AG04450 (cell line): ENCODE data around the gene ST3GAL5. TPM values are rescaled to one million over a fixed set of nuclear protein-coding genes. Genes with fewer than 3 reads are reported as not detected.

Experiments used
- CTCF ChIA-PET: fragments of 300-600, 350-600 bp; formaldehyde crosslinking; extraction: SDS; loops from one replicate; lab custom pipeline; 2022; ENCODE audit warnings: antibody characterized with exemption, inconsistent platforms; lab: Charles Lee
- POLR2A ChIA-PET: fragments of 350-600 bp; formaldehyde crosslinking; extraction: SDS; loops from one replicate; lab custom pipeline; 2021; ENCODE audit warnings: antibody characterized with exemption, inconsistent platforms; lab: Yijun Ruan, JAX
- DNase-seq: peaks from one replicate; pipeline ENCODE4 v3.0.0-alpha.2; 2011; ENCODE audit warnings: low read depth, low spot score
- H3K27ac ChIP-seq: one replicate; pipeline ENCODE4 v1.5.1; 2012; ENCODE audit warnings: low read depth, low read length, control low read depth
- H3K27me3 ChIP-seq: one replicate; pipeline ENCODE4 v1.6.0; 2012; ENCODE audit warnings: low read length; ENCODE audit not compliant: control insufficient read depth, insufficient read depth
- H3K4me3 ChIP-seq: 2 replicates; pipeline ENCODE4 v1.5.1; 2011; ENCODE audit warnings: mild to moderate bottlenecking, low read depth, low read length, control low read depth
- H3K9me3 ChIP-seq: 2 replicates; pipeline ENCODE4 v1.5.1; 2012; ENCODE audit warnings: low read length; ENCODE audit not compliant: control insufficient read depth, insufficient read depth
- polyA plus RNA-seq: library from polyadenylated mRNA; depleted of rRNA; stranded (reverse); fragments of >200 nt; gene quantifications from 2 replicates; pipeline ENCODE4 v1.2.3, GENCODE V29; 2011
- TF ChIP-seq, protein P1 (sequence below): IDR thresholded peaks from 2 replicates; pipeline ENCODE4 v1.5.1; 2011; ENCODE audit warnings: low read depth, low read length, control low read depth, inconsistent platforms

The ST3GAL5 gene
- polyA plus RNA-seq, 1 experiment = 26.8 TPM

- no peak overlapping the region for H3K27ac ChIP-seq
- H3K9me3 ChIP-seq = no peaks in the 10 kb centered on the region
- ChIA-PET POLR2A (no interaction called here), CTCF (no interaction called here)
- no peak for DNase-seq
- TF ChIP-seq, protein P1, sequence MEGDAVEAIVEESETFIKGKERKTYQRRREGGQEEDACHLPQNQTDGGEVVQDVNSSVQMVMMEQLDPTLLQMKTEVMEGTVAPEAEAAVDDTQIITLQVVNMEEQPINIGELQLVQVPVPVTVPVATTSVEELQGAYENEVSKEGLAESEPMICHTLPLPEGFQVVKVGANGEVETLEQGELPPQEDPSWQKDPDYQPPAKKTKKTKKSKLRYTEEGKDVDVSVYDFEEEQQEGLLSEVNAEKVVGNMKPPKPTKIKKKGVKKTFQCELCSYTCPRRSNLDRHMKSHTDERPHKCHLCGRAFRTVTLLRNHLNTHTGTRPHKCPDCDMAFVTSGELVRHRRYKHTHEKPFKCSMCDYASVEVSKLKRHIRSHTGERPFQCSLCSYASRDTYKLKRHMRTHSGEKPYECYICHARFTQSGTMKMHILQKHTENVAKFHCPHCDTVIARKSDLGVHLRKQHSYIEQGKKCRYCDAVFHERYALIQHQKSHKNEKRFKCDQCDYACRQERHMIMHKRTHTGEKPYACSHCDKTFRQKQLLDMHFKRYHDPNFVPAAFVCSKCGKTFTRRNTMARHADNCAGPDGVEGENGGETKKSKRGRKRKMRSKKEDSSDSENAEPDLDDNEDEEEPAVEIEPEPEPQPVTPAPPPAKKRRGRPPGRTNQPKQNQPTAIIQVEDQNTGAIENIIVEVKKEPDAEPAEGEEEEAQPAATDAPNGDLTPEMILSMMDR = no peak
- H3K4me3 ChIP-seq = no peak overlapping the region
- H3K27me3 ChIP-seq = no peaks in the 10 kb centered on the region
Observed at GRCh38 chr2:85852152-85852840, 36.5 kb downstream of the ST3GAL5 start.

DNA sequence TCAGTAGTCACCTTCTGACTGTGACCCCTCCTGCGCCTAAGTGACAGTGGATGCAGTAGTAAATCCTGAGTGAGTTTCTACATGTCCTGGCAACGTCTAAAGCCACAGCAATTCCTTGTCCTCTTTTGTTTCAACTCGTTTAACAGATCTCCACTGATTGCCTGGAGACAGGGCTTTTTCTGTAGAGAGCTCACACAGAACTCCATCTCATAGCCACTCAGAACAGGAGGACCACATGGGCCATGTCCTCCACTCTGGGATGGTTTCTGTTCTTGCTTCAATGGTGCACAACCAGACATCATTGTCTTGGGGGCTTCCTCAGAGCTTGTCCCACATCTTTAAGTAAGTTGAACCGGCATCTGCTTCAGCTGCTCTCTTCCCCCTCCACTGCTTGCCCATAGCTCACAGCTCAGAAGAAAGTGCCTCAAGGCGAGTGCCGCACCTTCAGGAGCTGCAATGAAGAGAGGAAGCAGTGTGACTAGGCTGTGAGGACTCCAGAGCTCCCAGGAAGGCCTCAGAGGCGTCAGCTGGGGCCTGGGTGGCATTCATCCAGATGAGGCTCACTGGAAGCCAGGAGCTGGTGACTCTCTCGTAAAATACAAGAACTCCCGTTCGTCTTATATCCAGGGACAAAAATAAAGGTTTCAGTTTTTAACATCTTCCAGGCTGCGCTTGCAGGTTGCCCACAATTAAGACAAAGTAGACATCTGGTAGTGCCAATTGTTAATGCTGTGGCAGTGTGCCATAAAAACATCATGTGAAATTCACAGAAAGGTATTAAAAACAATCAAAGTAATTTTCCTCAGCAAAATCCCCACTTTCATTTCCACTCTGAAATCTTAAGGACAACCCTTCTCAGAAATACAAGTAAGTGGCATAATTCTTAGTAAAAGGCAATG, 37.3 kb downstream of the ST3GAL5 start:
- Histone ChIP-seq H3K27me3 (no peaks in the 10 kb centered on the region), H3K4me3 (no peak overlapping the region), H3K27ac (peak overlapping the region; percentile 12), H3K9me3 (no peaks in the 10 kb centered on the region)
- no peak for DNase-seq
- CTCF ChIA-PET = no interaction called here
- POLR2A ChIA-PET = no interaction called here
- TF ChIP-seq, protein P1 = no peak

DNA sequence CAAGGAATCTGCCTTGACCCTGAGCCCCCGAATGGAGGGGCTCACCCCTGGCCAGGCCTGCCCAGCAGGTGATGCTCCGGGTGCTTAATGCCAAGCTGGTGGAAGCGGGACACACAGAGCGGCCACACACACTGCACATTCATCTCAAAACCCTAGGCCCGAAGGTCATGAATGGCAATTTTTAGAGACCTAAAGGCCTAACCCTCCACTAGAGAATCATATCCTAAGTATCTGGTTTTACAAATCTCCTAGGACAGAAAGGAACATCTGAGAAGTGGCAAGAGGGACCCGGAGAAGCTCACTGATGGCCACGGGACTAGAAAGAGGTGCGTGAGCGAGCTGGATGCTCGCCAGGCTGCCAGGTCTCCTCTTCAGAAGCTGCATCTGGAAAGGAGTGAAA, 38.3 kb downstream of the ST3GAL5 start:
- CTCF ChIA-PET = no interaction called here
- TF ChIP-seq, protein P1 = no peak

GRCh38 chr2:85847051-85847588, 41.7 kb downstream of the ST3GAL5 start:
- no peak overlapping the region for H3K27ac ChIP-seq
- ChIA-PET CTCF (interaction anchor here (0.9 to 1.3 kb wide), 2 partner anchors 42 to 232 kb away, joined by 3 to 4 read pairs; no protein-coding TSS in a partner anchor), POLR2A (no interaction called here)
- H3K27me3 ChIP-seq = no peaks in the 10 kb centered on the region
- TF ChIP-seq, protein P1 = no peak
- no peak for DNase-seq
- no peak overlapping the region for H3K4me3 ChIP-seq
- H3K9me3 ChIP-seq = no peaks in the 10 kb centered on the region

More for the DNA sequence above, 38.3 kb downstream of the ST3GAL5 start:
- POLR2A ChIA-PET = interaction anchor here (0.7 kb wide), 1 partner anchor 11 kb away, joined by 7 read pairs; no protein-coding TSS in a partner anchor
- Histone ChIP-seq H3K9me3 (no peaks in the 10 kb centered on the region), H3K27ac (no peak overlapping the region), H3K4me3 (no peak overlapping the region), H3K27me3 (no peaks in the 10 kb centered on the region)
- no peak for DNase-seq
